ENCODE results near the gene PEBP1.

The PEBP1 gene

GRCh38 chr12:118135788-118136558 is at the start of gene PEBP1:
Gene PEBP1 (plus strand): TSS chr12:118136124. CDS start chr12:118136210, 86 bp downstream.
- Mint-ChIP-seq H3K9me3 (no peaks in the 10 kb centered on the region), H3K27me3 (no peaks in the 10 kb centered on the region), H3K4me1 (ENCODE audit: low read depth) (peaks cover 50% of the 10 kb centered on the region), H3K4me3 (peak within 1 kb of the TSS; percentile 92), H3K36me3 (ENCODE audit: low read depth) (peaks cover 34% of the 10 kb centered on the region), H3K27ac (peak within 1 kb of the TSS; percentile 88)

GRCh38 chr12:118089782-118090181 is 46.1 kb upstream of the PEBP1 start:
- Mint-ChIP-seq H3K9me3 (no peaks in the 10 kb centered on the region), H3K4me1 (ENCODE audit: low read depth) (no peaks in the 10 kb centered on the region), H3K27ac (no peak overlapping the region), H3K4me3 (no peak overlapping the region), H3K36me3 (ENCODE audit: low read depth) (no peaks in the 10 kb centered on the region), H3K27me3 (no peaks in the 10 kb centered on the region)

GRCh38 chr12:118094039-118094438 is 41.9 kb upstream of the PEBP1 start:
- H3K27ac Mint-ChIP-seq: no peak overlapping the region
- H3K9me3 Mint-ChIP-seq: no peaks in the 10 kb centered on the region
- no peak overlapping the region for H3K4me3 Mint-ChIP-seq
- no peaks in the 10 kb centered on the region for H3K4me1 Mint-ChIP-seq (ENCODE audit: low read depth)
- H3K36me3 Mint-ChIP-seq (ENCODE audit: low read depth): no peaks in the 10 kb centered on the region
- no peaks in the 10 kb centered on the region for H3K27me3 Mint-ChIP-seq

- no peaks in the 10 kb centered on the region for H3K36me3 Mint-ChIP-seq (ENCODE audit: low read depth)
- H3K4me1 Mint-ChIP-seq (ENCODE audit: low read depth): peaks cover 4% of the 10 kb centered on the region
- no peak overlapping the region for H3K4me3 Mint-ChIP-seq
- no peak overlapping the region for H3K27ac Mint-ChIP-seq
- peaks cover 15% of the 10 kb centered on the region for H3K27me3 Mint-ChIP-seq
- H3K9me3 Mint-ChIP-seq: no peaks in the 10 kb centered on the region
These were observed 37.5 kb upstream of the PEBP1 start for GRCh38 chr12:118098401-118098800.

- Mint-ChIP-seq H3K36me3 (ENCODE audit: low read depth) (no peaks in the 10 kb centered on the region), H3K9me3 (no peaks in the 10 kb centered on the region), H3K27ac (no peak overlapping the region), H3K4me1 (ENCODE audit: low read depth) (peaks cover 4% of the 10 kb centered on the region), H3K27me3 (peaks cover 15% of the 10 kb centered on the region), H3K4me3 (no peak overlapping the region)
These were observed 36.8 kb upstream of the PEBP1 start for GRCh38 chr12:118098911-118099671.

GRCh38 chr12:118101051-118101450 is 34.9 kb upstream of the PEBP1 start:
- Mint-ChIP-seq H3K27ac (no peak overlapping the region), H3K4me3 (no peak overlapping the region), H3K36me3 (ENCODE audit: low read depth) (no peaks in the 10 kb centered on the region), H3K4me1 (ENCODE audit: low read depth) (peaks cover 9% of the 10 kb centered on the region), H3K9me3 (no peaks in the 10 kb centered on the region), H3K27me3 (peaks cover 20% of the 10 kb centered on the region)

DNA sequence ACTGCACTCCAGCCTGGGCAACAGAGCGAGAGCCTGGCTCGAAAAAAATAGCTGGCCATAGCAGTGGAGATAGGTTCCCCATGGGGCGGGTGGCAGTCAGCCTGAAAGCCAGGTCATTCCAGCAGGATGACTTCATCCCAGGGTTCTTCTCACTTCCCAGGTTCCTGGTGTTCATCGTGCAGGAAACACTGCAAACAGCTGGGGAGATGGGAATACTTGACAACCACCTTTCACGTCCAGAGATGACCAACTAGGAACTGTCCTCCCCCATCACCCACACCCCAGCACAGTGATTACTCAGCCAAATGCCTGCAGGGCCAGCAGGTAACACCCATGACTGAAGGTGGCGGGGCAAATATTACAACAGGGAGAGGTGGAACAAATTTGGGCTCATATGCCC is 33.9 kb upstream of the PEBP1 start:
- no peaks in the 10 kb centered on the region for H3K9me3 Mint-ChIP-seq
- no peaks in the 10 kb centered on the region for H3K36me3 Mint-ChIP-seq (ENCODE audit: low read depth)
- H3K4me3 Mint-ChIP-seq: no peak overlapping the region
- H3K27ac Mint-ChIP-seq: no peak overlapping the region
- H3K27me3 Mint-ChIP-seq: peaks cover 20% of the 10 kb centered on the region
- peaks cover 9% of the 10 kb centered on the region for H3K4me1 Mint-ChIP-seq (ENCODE audit: low read depth)

GRCh38 chr12:118102609-118103008 is 33.3 kb upstream of the PEBP1 start:
- peaks cover 9% of the 10 kb centered on the region for H3K4me1 Mint-ChIP-seq (ENCODE audit: low read depth)

DNA sequence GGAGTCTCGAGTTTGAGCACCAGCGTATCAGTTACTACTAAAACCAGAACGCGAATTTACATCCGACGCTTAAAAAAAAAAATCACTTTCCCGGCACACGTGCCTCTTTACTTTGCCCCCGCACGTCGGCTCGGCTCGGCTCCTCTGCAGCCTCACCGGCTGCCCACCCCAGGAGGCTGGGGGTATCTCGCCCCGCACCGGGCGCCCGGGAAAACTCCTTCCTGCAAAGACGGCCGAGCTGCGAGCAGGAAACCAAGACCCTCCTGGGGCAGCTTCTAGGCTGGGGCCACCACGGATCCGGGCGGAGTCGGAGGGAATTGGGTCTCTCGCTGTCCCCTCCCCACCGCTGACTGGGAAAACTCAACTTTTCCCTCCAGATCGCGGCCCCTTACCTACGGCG is 32.7 kb upstream of the PEBP1 start:
- no peaks in the 10 kb centered on the region for H3K9me3 Mint-ChIP-seq
- H3K36me3 Mint-ChIP-seq (ENCODE audit: low read depth): no peaks in the 10 kb centered on the region
- H3K4me3 Mint-ChIP-seq: peak overlapping the region; percentile 86
- H3K27me3 Mint-ChIP-seq: peaks cover 20% of the 10 kb centered on the region
- H3K27ac Mint-ChIP-seq: peak overlapping the region; percentile 58
- H3K4me1 Mint-ChIP-seq (ENCODE audit: low read depth): peaks cover 9% of the 10 kb centered on the region

More at GRCh38 chr12:118102609-118103008, 33.3 kb upstream of the PEBP1 start:
- Mint-ChIP-seq H3K27ac (peak overlapping the region; percentile 58), H3K27me3 (peaks cover 20% of the 10 kb centered on the region), H3K9me3 (no peaks in the 10 kb centered on the region), H3K36me3 (ENCODE audit: low read depth) (no peaks in the 10 kb centered on the region), H3K4me3 (peak overlapping the region; percentile 86)

DNA sequence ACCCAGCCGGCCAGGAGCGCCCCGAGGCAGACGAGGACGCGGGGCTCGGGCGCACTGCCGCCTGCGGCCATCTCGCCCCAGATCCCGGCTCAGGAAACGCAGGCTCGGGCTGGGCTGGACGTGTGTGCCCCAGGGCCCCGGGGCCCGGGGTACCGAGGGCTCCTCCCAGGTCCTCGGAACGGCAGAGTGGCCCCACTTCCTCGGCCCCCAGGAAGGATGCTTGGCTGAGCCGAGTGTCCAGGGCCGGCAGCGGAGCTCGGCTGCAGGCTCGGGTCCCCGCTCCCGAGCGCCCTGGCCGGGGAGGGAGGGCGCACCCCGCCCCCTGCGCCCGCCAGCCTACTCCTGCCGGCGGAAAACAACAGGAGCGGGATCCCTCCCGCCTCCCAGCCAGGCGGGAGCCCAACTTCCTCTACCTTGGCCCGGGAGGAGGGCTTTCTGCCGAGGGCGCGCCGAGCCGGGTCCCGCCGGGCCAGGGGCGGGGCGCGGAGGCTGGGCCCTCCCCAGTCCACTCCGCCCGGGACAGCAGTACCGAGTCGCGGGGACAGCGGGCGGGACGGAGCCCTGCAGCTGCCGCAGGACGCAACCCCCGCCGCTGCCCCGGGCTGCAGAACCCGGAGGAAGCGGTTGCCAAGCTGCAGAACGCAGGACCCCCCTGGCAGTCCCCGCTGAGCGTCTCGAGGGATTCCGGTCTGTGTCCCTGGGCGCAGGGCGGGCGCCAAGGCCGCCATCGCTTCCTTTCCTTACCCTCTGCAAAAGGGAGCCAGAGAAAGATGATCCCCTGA is 32.1 kb upstream of the PEBP1 start, which contains the start of gene VSIG10:
VSIG10 (minus strand) TSS at position 411 of the 782 bp plus-strand sequence; CDS start at position 71, 340 bp downstream.
- H3K27me3 Mint-ChIP-seq: peaks cover 20% of the 10 kb centered on the region
- no peaks in the 10 kb centered on the region for H3K36me3 Mint-ChIP-seq (ENCODE audit: low read depth)
- peak within 1 kb of the TSS; percentile 58 for H3K27ac Mint-ChIP-seq
- H3K9me3 Mint-ChIP-seq: no peaks in the 10 kb centered on the region
- H3K4me1 Mint-ChIP-seq (ENCODE audit: low read depth): peaks cover 9% of the 10 kb centered on the region
- H3K4me3 Mint-ChIP-seq: peak within 1 kb of the TSS; percentile 86

DNA sequence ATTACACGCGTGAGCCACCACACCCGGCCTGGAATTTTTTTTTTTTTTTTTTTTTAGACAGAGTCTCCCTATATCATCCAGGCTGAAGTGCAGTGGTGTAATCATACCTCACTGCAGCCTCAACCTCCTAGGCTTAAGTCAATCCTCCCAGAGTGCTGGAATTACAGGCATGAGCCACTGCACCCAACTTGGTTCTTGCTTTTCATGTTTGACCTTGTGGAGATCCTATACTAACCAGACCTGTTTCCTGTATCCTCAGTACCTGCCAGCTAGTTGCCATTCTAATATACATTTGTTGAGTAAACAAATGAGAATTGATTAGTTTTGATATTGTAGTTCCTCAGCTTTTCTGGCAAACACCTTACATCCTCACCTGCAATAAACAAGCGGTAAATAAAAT is 28.9 kb upstream of the PEBP1 start:
- Mint-ChIP-seq H3K4me3 (no peak overlapping the region), H3K4me1 (ENCODE audit: low read depth) (peaks cover 9% of the 10 kb centered on the region), H3K27ac (no peak overlapping the region), H3K9me3 (no peaks in the 10 kb centered on the region), H3K27me3 (peaks cover 11% of the 10 kb centered on the region), H3K36me3 (ENCODE audit: low read depth) (no peaks in the 10 kb centered on the region)

DNA sequence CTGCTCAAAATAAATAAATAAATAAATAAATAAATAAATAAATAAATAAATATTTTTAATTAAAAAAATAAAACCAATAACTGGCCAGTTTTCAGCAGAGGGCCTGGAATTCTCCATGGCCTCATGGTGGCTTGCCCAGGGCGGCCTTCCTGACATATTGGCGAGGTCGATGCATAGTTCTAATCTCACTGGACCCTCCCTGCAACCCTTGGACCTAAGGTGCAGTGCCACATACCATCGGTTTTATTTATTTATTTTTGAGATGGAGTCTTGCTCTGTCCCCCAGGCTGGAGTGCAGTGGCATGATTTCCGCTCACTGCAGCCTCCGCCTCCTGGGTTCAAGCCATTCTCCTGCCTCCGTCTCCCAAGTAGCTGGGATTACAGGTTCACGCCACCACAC is 28.2 kb upstream of the PEBP1 start:
- Mint-ChIP-seq H3K9me3 (no peaks in the 10 kb centered on the region), H3K36me3 (ENCODE audit: low read depth) (no peaks in the 10 kb centered on the region), H3K4me3 (no peak overlapping the region), H3K27me3 (peaks cover 9% of the 10 kb centered on the region), H3K27ac (no peak overlapping the region), H3K4me1 (ENCODE audit: low read depth) (peaks cover 9% of the 10 kb centered on the region)

- Mint-ChIP-seq H3K27ac (no peak overlapping the region), H3K4me3 (no peak overlapping the region), H3K9me3 (no peaks in the 10 kb centered on the region), H3K27me3 (peaks cover 5% of the 10 kb centered on the region), H3K36me3 (ENCODE audit: low read depth) (no peaks in the 10 kb centered on the region), H3K4me1 (ENCODE audit: low read depth) (peaks cover 5% of the 10 kb centered on the region)
These were observed 26.8 kb upstream of the PEBP1 start for GRCh38 chr12:118109088-118109487.

DNA sequence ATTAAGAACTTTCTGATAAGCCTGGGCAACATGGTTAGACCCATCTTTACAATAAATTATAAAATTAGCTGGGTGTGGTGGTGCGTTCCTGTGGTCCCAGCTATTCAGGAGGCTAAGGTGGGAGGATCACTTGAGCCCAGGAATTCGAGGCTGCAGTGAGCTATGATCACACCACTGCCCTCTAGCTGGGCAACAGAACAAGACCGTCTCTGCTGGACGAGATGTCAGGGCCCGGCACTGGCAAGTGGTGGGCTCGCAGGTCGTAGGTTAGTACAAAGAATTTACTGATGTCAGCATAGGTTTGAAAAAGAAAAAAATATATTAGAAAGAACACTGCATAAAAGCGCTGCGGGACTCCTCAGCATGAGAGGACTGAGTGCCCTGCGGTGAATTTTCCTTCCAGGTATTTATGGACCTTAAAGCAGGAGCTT is 16.5 kb upstream of the PEBP1 start:
- Mint-ChIP-seq H3K4me3 (no peak overlapping the region), H3K9me3 (no peaks in the 10 kb centered on the region), H3K4me1 (ENCODE audit: low read depth) (peaks cover 6% of the 10 kb centered on the region), H3K27me3 (no peaks in the 10 kb centered on the region), H3K27ac (no peak overlapping the region), H3K36me3 (ENCODE audit: low read depth) (no peaks in the 10 kb centered on the region)

Measured in stimulated activated naive CD8-positive, alpha-beta T cell treated with anti-CD3 and anti-CD28 coated beads, Interleukin-15, Interleukin-2, amounts not matched to agents 100 ng/mL and 50 ng/mL, for 24 hours (primary cell).